RWPE1 (cell line): ENCODE results near the gene PNPLA2.

ENCODE experiments used
- CTCF ChIA-PET: fragments of 350-600 bp; sonication (Branson Sonifier 250); formaldehyde crosslinking; extraction: SDS; loops from one replicate; lab custom pipeline; 2021; lab: Yijun Ruan, JAX
- POLR2A ChIA-PET: fragments of 400-600 bp; formaldehyde crosslinking; extraction: SDS; loops from one replicate; lab custom pipeline; 2020; ENCODE audit warnings: antibody characterized with exemption; ENCODE audit not compliant: low non-redundant PET; lab: Yijun Ruan, JAX
- DNase-seq: peaks from one replicate; pipeline ENCODE4 v3.0.0; 2012; ENCODE audit warnings: low spot score
- H3K27ac ChIP-seq: fragments of 450-650 bp; 2 replicates; pipeline ENCODE4 v1.5.1; 2017
- TF ChIP-seq, protein P1 (sequence below): fragments of 450-650 bp; conservative IDR thresholded peaks from 2 replicates; pipeline ENCODE4 v1.5.1; 2017; ENCODE audit warnings: low read depth, mild to moderate bottlenecking

PNPLA2 gene

DNA sequence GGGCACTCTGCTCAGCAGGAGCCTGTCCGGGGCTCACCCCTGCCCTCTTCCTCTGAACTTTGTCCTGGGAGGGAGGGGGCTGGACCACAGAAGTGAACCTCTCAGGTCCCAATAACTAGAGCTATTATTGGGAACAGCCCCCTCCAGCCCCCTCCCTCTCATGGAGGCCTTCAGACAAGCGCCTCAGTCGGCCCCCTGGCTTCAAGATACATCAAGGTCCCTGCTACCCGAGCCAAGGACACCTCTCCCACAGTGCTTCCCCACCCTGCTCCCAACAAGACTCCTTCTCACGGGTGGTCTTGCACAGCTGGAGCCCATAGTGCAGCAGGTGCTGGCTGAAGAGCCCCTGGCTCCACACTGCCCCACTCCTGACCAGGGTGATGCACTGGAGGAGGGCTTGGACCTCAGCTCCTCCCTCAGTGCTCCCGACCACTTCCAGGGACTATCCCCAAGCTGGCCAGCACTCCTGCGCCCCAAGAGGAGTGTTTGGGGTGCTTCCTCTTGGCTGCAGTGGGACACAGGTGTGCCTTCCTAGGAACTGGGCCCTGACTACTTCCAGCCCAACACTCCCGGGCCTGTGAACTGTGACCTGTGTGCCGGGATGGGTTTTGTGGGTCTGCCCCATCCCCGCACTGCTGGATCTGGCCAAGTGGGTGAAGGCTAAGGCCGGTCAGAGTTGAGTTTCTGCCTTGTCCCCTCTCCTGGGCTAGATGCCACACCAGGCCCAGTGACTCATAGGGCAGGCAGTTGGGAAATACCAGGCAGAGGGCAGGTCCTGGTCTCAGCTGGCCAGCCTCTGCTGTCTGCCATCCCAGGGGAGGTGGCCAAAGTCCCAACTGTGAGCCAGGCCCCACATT is 2.2 kb downstream of the PNPLA2 start:
- no peak for DNase-seq
- ChIA-PET CTCF (no interaction called here), POLR2A (interaction anchor here (1.5 to 2.0 kb wide), 2 partner anchors 17 kb away, joined by 3 to 6 read pairs; no protein-coding TSS in a partner anchor)
- H3K27ac ChIP-seq = peak overlapping the region; percentile 97
- TF ChIP-seq, protein P1, sequence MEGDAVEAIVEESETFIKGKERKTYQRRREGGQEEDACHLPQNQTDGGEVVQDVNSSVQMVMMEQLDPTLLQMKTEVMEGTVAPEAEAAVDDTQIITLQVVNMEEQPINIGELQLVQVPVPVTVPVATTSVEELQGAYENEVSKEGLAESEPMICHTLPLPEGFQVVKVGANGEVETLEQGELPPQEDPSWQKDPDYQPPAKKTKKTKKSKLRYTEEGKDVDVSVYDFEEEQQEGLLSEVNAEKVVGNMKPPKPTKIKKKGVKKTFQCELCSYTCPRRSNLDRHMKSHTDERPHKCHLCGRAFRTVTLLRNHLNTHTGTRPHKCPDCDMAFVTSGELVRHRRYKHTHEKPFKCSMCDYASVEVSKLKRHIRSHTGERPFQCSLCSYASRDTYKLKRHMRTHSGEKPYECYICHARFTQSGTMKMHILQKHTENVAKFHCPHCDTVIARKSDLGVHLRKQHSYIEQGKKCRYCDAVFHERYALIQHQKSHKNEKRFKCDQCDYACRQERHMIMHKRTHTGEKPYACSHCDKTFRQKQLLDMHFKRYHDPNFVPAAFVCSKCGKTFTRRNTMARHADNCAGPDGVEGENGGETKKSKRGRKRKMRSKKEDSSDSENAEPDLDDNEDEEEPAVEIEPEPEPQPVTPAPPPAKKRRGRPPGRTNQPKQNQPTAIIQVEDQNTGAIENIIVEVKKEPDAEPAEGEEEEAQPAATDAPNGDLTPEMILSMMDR = no peak

- DNase-seq = no peak
- POLR2A ChIA-PET = interaction anchor here (0.6 to 2.0 kb wide), 3 partner anchors 13 to 21 kb away, joined by 3 to 6 read pairs (median 3); partner anchors contain the start of genes POLR2L and TSPAN4
Measured at GRCh38 chr11:821512-822371, 3.0 kb downstream of the PNPLA2 start.

DNA sequence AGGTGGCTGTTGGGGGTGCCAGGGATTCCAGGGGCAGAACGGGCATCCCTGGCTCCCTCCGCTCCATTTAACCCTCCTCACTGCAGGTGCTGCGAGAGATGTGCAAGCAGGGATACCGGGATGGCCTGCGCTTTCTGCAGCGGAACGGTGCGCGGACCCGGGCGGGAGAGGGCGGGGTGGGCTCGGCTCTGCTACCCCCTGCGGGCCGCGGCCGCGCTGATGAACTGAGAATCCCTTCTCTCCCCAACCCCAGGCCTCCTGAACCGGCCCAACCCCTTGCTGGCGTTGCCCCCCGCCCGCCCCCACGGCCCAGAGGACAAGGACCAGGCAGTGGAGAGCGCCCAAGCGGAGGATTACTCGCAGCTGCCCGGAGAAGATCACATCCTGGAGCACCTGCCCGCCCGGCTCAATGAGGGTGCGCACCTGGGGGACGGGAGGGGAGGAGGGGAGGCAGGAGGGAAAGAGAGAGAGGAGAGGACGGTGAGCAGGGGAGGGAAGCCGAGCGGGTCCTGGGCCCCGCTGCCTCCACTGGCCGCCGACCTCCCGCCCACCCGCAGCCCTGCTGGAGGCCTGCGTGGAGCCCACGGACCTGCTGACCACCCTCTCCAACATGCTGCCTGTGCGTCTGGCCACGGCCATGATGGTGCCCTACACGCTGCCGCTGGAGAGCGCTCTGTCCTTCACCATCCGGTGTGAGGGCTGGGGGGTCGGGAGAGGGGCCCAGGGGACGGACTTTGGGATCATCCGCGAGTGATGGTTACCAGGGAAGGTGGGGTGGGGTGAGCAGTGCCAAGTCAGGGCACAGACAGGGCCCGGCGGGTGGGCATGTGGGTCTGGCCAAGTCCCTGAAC is 5.0 kb downstream of the PNPLA2 start:
- ChIA-PET CTCF (no interaction called here), POLR2A (interaction anchor here (0.7 kb wide), 1 partner anchor 12 kb away, joined by 8 read pairs; no protein-coding TSS in a partner anchor)
- no peak for DNase-seq
- TF ChIP-seq, protein P1 = no peak
- H3K27ac ChIP-seq = peak overlapping the region; percentile 97

More at GRCh38 chr11:821512-822371, 3.0 kb downstream of the PNPLA2 start:
- TF ChIP-seq, protein P1 = no peak
- CTCF ChIA-PET = no interaction called here
- H3K27ac ChIP-seq = peak overlapping the region; percentile 97

DNA sequence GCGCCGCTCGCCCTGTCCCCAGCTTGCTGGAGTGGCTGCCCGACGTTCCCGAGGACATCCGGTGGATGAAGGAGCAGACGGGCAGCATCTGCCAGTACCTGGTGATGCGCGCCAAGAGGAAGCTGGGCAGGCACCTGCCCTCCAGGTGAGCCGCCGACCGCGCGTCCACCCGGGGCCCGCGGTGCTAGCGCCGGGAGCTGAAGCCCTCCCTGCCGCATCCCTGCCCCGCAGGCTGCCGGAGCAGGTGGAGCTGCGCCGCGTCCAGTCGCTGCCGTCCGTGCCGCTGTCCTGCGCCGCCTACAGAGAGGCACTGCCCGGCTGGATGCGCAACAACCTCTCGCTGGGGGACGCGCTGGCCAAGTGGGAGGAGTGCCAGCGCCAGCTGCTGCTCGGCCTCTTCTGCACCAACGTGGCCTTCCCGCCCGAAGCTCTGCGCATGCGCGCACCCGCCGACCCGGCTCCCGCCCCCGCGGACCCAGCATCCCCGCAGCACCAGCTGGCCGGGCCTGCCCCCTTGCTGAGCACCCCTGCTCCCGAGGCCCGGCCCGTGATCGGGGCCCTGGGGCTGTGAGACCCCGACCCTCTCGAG is 5.7 kb downstream of the PNPLA2 start:
- no peak overlapping the region for H3K27ac ChIP-seq
- CTCF ChIA-PET = no interaction called here
- DNase-seq = no peak
- TF ChIP-seq, protein P1 = no peak
- POLR2A ChIA-PET = no interaction called here

DNA sequence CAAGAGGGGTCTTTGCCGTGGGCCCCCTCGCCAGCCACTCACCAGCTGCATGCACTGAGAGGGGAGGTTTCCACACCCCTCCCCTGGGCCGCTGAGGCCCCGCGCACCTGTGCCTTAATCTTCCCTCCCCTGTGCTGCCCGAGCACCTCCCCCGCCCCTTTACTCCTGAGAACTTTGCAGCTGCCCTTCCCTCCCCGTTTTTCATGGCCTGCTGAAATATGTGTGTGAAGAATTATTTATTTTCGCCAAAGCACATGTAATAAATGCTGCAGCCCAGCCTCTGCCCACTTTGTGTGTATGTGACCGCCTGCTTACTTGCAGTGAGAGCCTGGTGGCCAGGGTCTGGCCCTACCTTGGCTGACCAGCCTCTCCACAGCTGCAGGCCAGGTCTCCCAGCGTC is 6.2 kb downstream of the PNPLA2 start:
- DNase-seq = no peak
- H3K27ac ChIP-seq = no peak overlapping the region; the same call in 1 of the 2 replicates
- TF ChIP-seq, protein P1 = no peak
- ChIA-PET CTCF (no interaction called here), POLR2A (no interaction called here)
